HG02870 (cell line): ENCODE data around the gene NEK7.

Experiments used
- ATAC-seq: cut with Tn5 transposase; IDR thresholded peaks from one replicate; pipeline ENCODE4 v1.9.1; 2021; ENCODE audit warnings: mild to moderate bottlenecking, moderate library complexity; ENCODE audit not compliant: unreplicated experiment

NEK7 gene

DNA sequence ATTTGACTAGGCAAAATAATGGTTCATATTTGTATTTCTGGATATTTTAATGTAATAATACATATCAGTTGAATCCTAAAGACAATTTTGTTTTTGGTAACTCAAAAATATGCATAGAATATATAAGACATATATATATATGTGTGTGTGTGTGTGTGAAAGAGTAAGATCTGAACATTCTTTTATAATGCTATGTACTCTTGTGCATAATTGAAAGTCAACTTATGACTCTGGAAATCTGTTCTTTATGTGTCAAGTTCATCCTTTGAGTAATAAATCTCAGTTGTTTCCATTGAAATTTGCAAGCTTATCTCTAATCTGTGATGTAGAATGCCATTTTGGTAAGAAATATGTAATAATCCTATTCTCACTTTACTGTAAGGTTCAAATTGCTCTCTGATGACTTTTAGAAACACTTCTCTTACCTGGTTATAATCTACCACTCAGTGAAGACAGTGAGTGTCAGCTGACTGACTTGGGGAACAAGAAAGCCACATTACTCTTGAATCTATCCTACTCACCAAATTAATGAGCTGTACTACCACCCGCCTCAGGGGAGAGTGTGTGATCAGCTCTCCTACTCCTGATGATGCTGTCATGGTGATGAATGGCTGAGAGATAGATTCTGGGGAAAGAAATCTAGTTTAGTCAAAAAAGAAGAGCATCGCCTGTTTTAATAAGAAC, 15.0 kb upstream of the NEK7 start:
- ATAC-seq: no peak

DNA sequence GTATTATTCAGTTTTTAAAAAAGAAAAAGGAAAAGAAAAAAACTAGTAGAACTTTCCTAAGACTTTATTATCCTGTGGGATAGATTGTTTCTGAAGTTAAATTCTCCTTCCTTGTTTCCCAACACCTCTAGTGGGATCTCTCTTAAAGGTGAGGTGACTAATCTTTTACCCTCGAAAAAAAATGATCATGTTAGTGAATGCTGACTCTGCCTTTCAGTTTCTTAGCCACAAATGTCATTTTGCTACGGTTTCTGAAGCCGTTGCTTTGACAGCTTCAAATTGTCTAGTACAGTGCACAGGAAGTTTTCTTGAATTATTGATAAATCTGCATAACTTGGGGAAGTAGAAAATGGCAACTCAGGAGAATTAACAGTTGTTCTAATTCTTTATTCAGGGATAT, 13.0 kb upstream of the NEK7 start:
- ATAC-seq: peak; percentile 76

- ATAC-seq: no peak
Observed at GRCh38 chr1:198147216-198147615, 9.6 kb upstream of the NEK7 start.

GRCh38 chr1:198150369-198150768, 6.4 kb upstream of the NEK7 start:
- no peak for ATAC-seq

DNA sequence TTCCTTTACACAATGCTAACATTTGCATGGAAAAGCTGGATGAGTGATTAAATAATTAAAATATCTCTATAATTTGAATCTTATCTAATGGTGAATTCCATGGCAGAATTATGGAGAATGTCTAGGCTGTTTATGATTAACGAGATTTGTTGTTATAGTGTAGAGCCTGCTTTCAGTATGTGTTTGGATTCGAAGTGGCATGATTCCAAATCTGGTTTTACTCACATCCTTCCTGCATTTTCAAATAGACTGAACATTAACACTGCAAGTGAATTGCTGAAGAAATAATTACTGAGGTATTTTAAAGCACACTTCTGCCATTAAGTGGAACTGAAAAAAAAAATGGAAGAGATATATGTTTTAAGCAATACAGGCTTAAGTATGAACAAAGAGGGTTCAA, 5.1 kb upstream of the NEK7 start:
- no peak for ATAC-seq

DNA sequence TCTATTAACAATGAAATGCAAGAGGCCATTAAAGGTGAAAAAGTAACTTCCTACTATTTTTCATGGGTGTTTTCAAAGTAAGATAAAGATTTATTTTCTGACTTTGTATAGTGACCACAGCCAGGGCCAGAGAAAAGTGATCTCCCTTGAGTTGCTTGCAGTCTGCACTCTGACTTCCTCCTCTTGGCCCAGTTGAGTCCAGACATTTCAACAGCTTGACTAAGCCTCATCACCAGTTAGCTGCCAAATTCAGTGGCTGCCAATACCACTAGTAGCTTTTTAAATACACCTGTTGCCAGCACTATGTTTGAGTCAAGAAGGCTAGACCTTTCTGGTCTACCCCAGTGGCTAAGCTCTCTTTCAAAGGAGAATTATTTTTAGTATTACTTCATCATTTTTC, 3.7 kb upstream of the NEK7 start:
- no peak for ATAC-seq

DNA sequence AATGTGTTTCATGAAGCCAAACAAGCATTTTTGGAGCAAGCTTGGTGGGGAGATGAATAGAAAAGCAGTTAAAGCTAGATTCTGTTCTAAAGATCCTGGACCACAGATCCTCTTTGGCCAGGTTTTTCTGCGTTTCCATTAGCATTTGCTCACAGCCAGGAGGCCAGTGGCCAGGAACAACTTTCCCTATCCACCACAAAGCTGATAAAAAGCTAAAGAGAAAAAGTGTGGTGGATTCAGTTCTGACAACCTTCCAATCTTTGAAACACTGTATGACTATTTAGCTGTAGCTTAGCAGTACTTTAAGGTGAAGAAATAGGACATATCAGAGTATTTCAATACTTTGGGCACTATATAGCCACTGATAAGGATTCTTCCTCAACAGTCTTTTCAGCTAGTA, 3.0 kb upstream of the NEK7 start:
- ATAC-seq: no peak

- ATAC-seq: no peak
Observed at GRCh38 chr1:198155253-198155652, 1.5 kb upstream of the NEK7 start.

GRCh38 chr1:198156111-198156744, 570 bp upstream of the NEK7 start:
- ATAC-seq: peak; percentile 23

- peak; percentile 38 for ATAC-seq
Observed at GRCh38 chr1:198157241-198157846, 546 bp downstream of the NEK7 start.

DNA sequence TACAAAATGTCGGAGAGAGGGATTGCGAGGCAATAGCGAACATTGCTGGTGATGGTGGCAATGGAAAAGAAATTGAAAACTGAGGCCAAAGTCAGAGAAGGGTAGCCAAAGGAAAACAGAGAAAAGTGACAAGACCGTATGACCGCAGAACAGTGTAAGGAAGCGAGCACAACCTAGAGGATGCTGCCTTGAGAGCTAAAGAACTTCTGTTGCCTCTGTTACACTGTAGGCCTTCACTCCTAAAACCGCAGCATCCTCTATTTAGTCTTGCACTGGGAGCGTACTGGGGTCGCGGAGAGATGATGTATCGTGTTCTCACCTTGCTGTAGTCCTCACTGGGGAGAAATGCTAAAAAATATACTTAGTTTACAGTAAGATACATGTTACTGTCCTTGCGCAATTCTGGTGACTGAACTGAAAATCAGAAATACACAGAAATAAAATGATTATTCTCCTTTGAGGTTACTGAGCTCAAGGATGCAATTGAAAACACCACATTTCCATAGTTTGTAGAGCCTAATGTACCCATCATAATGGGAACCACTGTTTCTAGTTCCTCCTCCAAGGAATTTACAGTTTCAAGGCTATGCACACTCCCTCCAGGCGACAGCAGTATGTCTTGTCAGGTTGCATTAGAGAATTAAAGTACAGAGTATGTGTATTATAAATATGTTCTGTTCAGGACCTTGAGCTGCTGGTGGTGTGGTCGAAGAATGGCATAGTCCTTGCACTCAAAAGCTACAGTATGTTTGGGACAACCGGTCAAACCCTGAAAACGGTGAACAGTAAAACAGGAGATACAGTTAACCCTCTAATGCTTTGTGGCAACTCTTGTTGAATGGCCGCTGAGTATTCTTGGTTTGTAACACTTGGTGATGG, 1.3 kb downstream of the NEK7 start:
- no peak for ATAC-seq

DNA sequence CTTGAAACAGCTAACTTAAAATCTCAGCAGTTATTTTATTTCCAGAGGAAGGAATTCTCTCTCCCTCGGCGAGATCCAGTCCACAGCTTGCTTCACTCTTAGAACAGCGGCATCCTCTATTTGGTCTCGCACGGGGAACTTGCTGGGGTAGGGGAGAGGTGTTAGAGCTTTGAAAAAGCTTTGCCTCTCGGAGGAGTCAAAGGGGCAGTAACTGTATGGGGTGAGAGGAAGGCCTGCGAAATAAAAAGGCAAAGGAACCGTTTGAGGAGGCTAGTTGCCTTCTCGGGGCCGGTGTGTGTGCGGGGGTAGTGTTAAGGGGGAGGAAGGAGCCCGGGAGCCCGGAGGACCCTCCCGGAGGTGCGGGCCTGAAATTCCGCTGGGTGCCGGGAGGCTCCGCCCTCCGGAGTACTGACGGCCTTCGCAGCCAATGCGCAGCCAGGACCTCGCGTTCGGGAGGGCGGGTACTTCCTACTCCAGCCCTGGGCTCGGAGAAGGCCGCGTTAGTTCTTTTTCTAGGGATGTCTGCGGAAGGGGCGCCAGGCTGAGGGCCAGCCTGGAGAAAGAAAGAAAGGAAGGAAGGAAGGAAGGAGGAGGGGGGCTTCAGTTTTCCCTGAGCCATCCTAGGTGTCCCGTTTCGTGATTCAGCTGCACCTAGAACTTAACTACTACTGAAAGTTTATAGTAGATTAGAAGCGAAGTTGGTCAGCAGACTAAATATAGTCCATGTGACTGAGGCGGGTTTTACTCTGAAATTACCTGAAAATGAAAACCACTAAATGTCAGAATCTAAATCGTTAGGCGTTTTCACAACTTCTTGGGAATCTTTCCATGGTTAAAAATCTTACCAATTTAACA, 2.2 kb downstream of the NEK7 start:
- peak; percentile 59 for ATAC-seq

- ATAC-seq: no peak
Observed at GRCh38 chr1:198160222-198160621, 3.4 kb downstream of the NEK7 start.

- no peak for ATAC-seq
Observed at GRCh38 chr1:198160946-198161614, 4.3 kb downstream of the NEK7 start.

DNA sequence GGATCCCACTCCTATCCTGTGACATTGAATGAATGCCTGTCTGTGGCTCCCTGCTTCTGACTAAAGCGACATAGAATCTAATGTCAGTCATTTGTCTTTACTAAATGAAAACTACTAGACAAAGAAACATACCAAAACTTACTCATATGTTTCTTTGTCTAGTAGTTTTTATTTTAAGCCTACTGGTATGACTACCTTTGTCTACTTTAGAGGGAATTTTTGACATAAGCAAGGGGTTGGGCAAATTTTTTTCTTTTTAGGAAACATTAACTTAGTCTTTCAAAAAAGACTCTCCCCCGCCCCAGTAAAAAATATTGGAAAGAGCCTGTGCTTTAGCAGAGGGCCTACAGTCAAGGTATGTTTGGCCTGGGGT, 4.9 kb downstream of the NEK7 start:
- no peak for ATAC-seq

- ATAC-seq: no peak
Observed at GRCh38 chr1:198162091-198162767, 5.4 kb downstream of the NEK7 start.

GRCh38 chr1:198165927-198166647, 9.3 kb downstream of the NEK7 start:
- ATAC-seq: peak; percentile 37

- no peak for ATAC-seq
Observed at GRCh38 chr1:198166900-198167299, 10.1 kb downstream of the NEK7 start.

- peak; percentile 44 for ATAC-seq
Observed at GRCh38 chr1:198167436-198167934, 10.7 kb downstream of the NEK7 start.
